H1 (cell line): Measurements from ENCODE around the gene ALDH1A3. TPM values are rescaled to one million over a fixed set of nuclear protein-coding genes. Genes with fewer than 3 reads are reported as not detected.

Experiments
- CTCF ChIA-PET: fragments of 300-600 bp; sonication (Branson Sonifier 250); formaldehyde crosslinking; loops from one replicate; lab custom pipeline; 2021; ENCODE audit not compliant: partially characterized antibody; lab: Charles Lee
- POLR2A ChIA-PET: fragments of 300-600 bp; sonication (Branson Sonifier 250); formaldehyde crosslinking; loops from one replicate; lab custom pipeline; 2021; ENCODE audit warnings: inconsistent platforms; ENCODE audit not compliant: partially characterized antibody; lab: Charles Lee
- DNase-seq, 2 experiments: peaks; one replicate each; pipeline versions ENCODE4 v3.0.0 to v3.0.0-alpha.2; 2010 to 2022; ENCODE audit warnings: low spot score in 2 of 2, low read depth in 1 of 2, mixed read lengths in 1 of 2
- FAIRE-seq: peaks from 2 replicates; lab custom pipeline; 2011; peaks lifted over from hg19 to GRCh38; lab: Jason Lieb, UNC
- H2AFZ ChIP-seq: 2 replicates; pipeline ENCODE4 v1.8.1; 2012; ENCODE audit warnings: low read length, inconsistent platforms
- H2AK5ac ChIP-seq: 2 replicates; pipeline ENCODE4 v1.6.1; 2013; ENCODE audit warnings: low read depth, low read length
- H2BK120ac ChIP-seq: replicated peaks from 2 replicates; pipeline ENCODE3; 2013; ENCODE audit warnings: low read depth, low read length, inconsistent platforms
- H2BK12ac ChIP-seq: 2 replicates; pipeline ENCODE4 v1.6.1; 2013; ENCODE audit warnings: low read depth, low read length
- H2BK15ac ChIP-seq: 2 replicates; pipeline ENCODE4 v1.6.1; 2013; ENCODE audit warnings: low read length
- H2BK20ac ChIP-seq: 2 replicates; pipeline ENCODE4 v1.6.1; 2013; ENCODE audit warnings: low read length
- H2BK5ac ChIP-seq: 2 replicates; pipeline ENCODE4 v1.6.1; 2013; ENCODE audit warnings: low read depth, low read length
- H3K14ac ChIP-seq: 2 replicates; pipeline ENCODE4 v1.6.1; 2013; ENCODE audit warnings: inconsistent platforms; ENCODE audit not compliant: insufficient read length
- H3K18ac ChIP-seq: 2 replicates; pipeline ENCODE4 v1.6.1; 2013; ENCODE audit warnings: low read length; ENCODE audit errors: extremely low read depth
- H3K23ac ChIP-seq: 2 replicates; pipeline ENCODE4 v1.6.1; 2013; ENCODE audit warnings: inconsistent platforms; ENCODE audit not compliant: insufficient read length
- H3K23me2 ChIP-seq: 2 replicates; pipeline ENCODE4 v1.6.1; 2013; ENCODE audit warnings: low read depth, low read length
- H3K27ac ChIP-seq: 2 replicates; pipeline ENCODE4 v1.6.1; 2011; ENCODE audit warnings: low read depth, low read length, inconsistent platforms
- H3K27me3 ChIP-seq, 4 experiments: replicated peaks in 1 of 4; 1 replicate in 1 of 4; 2 replicates in 3 of 4; pipeline versions ENCODE4 v1.6.1 to v1.8.1; 2011 to 2013; ENCODE audit warnings: low read length in 3 of 4, mild to moderate bottlenecking in 3 of 4, inconsistent platforms in 2 of 4, mixed read lengths in 2 of 4, moderate library complexity in 1 of 4; ENCODE audit not compliant: control insufficient read depth in 3 of 4, insufficient read depth in 3 of 4; ENCODE audit errors: extremely low read depth in 1 of 4
- H3K36me3 ChIP-seq, 4 experiments: 2 replicates each; pipeline versions ENCODE4 v1.6.1 to v1.8.1; 2011 to 2013; ENCODE audit warnings: mild to moderate bottlenecking in 4 of 4, low read length in 3 of 4, moderate library complexity in 2 of 4, control low read depth in 1 of 4, inconsistent platforms in 1 of 4; ENCODE audit not compliant: insufficient read depth in 4 of 4, control insufficient read depth in 2 of 4
- H3K4ac ChIP-seq: replicated peaks from 2 replicates; pipeline ENCODE3; 2013; ENCODE audit warnings: low read length, low read depth, mixed read lengths, inconsistent platforms; ENCODE audit not compliant: insufficient read length
- H3K4me1 ChIP-seq, 4 experiments: replicated peaks in 1 of 4; 1 replicate in 1 of 4; 2 replicates in 3 of 4; pipeline versions ENCODE4 v1.6.1 to v1.8.1; 2011 to 2013; ENCODE audit warnings: low read length in 3 of 4, inconsistent platforms in 2 of 4, mixed read lengths in 1 of 4; ENCODE audit not compliant: insufficient read depth in 4 of 4, control insufficient read depth in 3 of 4
- H3K4me2 ChIP-seq, 2 experiments: 2 replicates each; pipeline versions ENCODE4 v1.6.1 to v1.8.1; 2011 to 2013; ENCODE audit warnings: low read depth in 2 of 2, low read length in 2 of 2, control low read depth in 1 of 2, inconsistent platforms in 1 of 2, mild to moderate bottlenecking in 1 of 2; ENCODE audit not compliant: insufficient read depth in 1 of 2
- H3K4me3 ChIP-seq, 4 experiments: fragments of 200-600, 300-600 bp in 1 of 4; sonication (generic), shearing (Covaris generic), sonication (Bioruptor Twin) in 1 of 4; 2 replicates each; pipeline versions ENCODE4 v1.5.1 to v1.8.1; 2011 to 2016; ENCODE audit warnings: low read length in 4 of 4, low read depth in 3 of 4, control low read depth in 2 of 4, inconsistent platforms in 2 of 4, mild to moderate bottlenecking in 2 of 4, mixed read lengths in 1 of 4, moderate library complexity in 1 of 4; ENCODE audit not compliant: insufficient read depth in 2 of 4; ENCODE audit errors: extremely low read depth in 1 of 4
- H3K56ac ChIP-seq: replicated peaks from 2 replicates; pipeline ENCODE3; 2013; ENCODE audit warnings: low read depth, mild to moderate bottlenecking, mixed read lengths, low read length, inconsistent platforms; ENCODE audit not compliant: insufficient read length
- H3K79me1 ChIP-seq: 2 replicates; pipeline ENCODE4 v1.6.1; 2013; ENCODE audit warnings: low read depth, low read length, control low read depth
- H3K79me2 ChIP-seq, 2 experiments: 2 replicates each; pipeline versions ENCODE4 v1.6.1 to v1.8.1; 2012 to 2013; ENCODE audit warnings: low read length in 2 of 2, mild to moderate bottlenecking in 2 of 2, inconsistent platforms in 1 of 2; ENCODE audit not compliant: insufficient read depth in 2 of 2, control insufficient read depth in 1 of 2
- H3K9ac ChIP-seq, 4 experiments: replicated peaks in 1 of 4; 1 replicate in 1 of 4; 2 replicates in 3 of 4; pipeline versions ENCODE4 v1.6.1 to v1.8.1; 2011 to 2013; ENCODE audit warnings: low read depth in 3 of 4, low read length in 3 of 4, control low read depth in 2 of 4, mild to moderate bottlenecking in 2 of 4, moderate library complexity in 2 of 4, inconsistent platforms in 1 of 4; ENCODE audit errors: extremely low read depth in 1 of 4
- H3K9me3 ChIP-seq, 2 experiments: 2 replicates each; pipeline versions ENCODE4 v1.6.1 to v1.8.1; 2012 to 2013; ENCODE audit warnings: mild to moderate bottlenecking in 2 of 2, moderate library complexity in 2 of 2, control low read depth in 1 of 2, inconsistent platforms in 1 of 2, low read depth in 1 of 2, low read length in 1 of 2, mixed read lengths in 1 of 2; ENCODE audit not compliant: insufficient read depth in 2 of 2
- H4K20me1 ChIP-seq, 2 experiments: replicated peaks in 1 of 2; 2 replicates each; pipeline versions ENCODE3 to v1.8.1; 2011 to 2013; ENCODE audit warnings: inconsistent platforms in 2 of 2, low read length in 2 of 2, mild to moderate bottlenecking in 1 of 2; ENCODE audit not compliant: insufficient read depth in 2 of 2, control insufficient read depth in 1 of 2
- H4K5ac ChIP-seq: 2 replicates; pipeline ENCODE4 v1.6.1; 2013; ENCODE audit warnings: low read length, low read depth, mixed read lengths, inconsistent platforms; ENCODE audit not compliant: insufficient read length
- H4K8ac ChIP-seq: 2 replicates; pipeline ENCODE4 v1.8.0; 2013; ENCODE audit warnings: mild to moderate bottlenecking, moderate library complexity, low read length, inconsistent platforms; ENCODE audit not compliant: insufficient read depth; ENCODE audit errors: extremely low read depth
- H4K91ac ChIP-seq: replicated peaks from 2 replicates; pipeline ENCODE3; 2013; ENCODE audit warnings: low read length, mixed read lengths, inconsistent platforms; ENCODE audit not compliant: insufficient read length
- CEBPB ChIP-seq: IDR thresholded peaks from 2 replicates; pipeline ENCODE4 v1.6.1; 2012; ENCODE audit warnings: low read depth, low read length
- CTBP2 ChIP-seq: IDR thresholded peaks from 2 replicates; pipeline ENCODE4 v1.7.0; 2011; ENCODE audit warnings: borderline replicate concordance, mild to moderate bottlenecking, moderate library complexity, mixed read lengths, low read length; ENCODE audit not compliant: insufficient read depth, insufficient read length
- CTCF ChIP-seq, 3 experiments: IDR thresholded peaks; 1 replicate in 2 of 3; 2 replicates in 1 of 3; pipeline versions ENCODE4 v1.5.1 to v1.6.1; 2011; ENCODE audit warnings: low read length in 3 of 3, mild to moderate bottlenecking in 3 of 3, inconsistent platforms in 2 of 3, low read depth in 1 of 3, moderate library complexity in 1 of 3; ENCODE audit not compliant: insufficient read depth in 1 of 3; ENCODE audit errors: control extremely low read depth in 1 of 3
- JUN ChIP-seq: IDR thresholded peaks from 2 replicates; pipeline ENCODE4 v1.6.1; 2011; ENCODE audit warnings: low read depth, mild to moderate bottlenecking, improper control_type of control experiment, low read length
- JUND ChIP-seq: IDR thresholded peaks from 2 replicates; pipeline ENCODE4 v1.6.1; 2011; ENCODE audit warnings: mild to moderate bottlenecking, improper control_type of control experiment, low read length
- MAFK ChIP-seq: IDR thresholded peaks from 2 replicates; pipeline ENCODE4 v1.6.1; 2012; ENCODE audit warnings: low read depth, mild to moderate bottlenecking, improper control_type of control experiment, low read length
- SIRT6 ChIP-seq: IDR thresholded peaks from one replicate; pipeline ENCODE4 v1.7.1; 2012; ENCODE audit warnings: low read length, inconsistent platforms
- SP2 ChIP-seq: IDR thresholded peaks from 2 replicates; pipeline ENCODE4 v1.6.1; 2012; ENCODE audit warnings: mild to moderate bottlenecking, low read length, inconsistent platforms
- WGBS, 2 experiments: shearing (Covaris generic) in 1 of 2; methylation state at CpG; one replicate each; pipeline versions ENCODE4 v1.1.6 to v1.1.7; 2013 to 2015; ENCODE audit warnings: low lambda C conversion rate in 2 of 2, mixed read lengths in 2 of 2, inconsistent platforms in 1 of 2, low coverage in 1 of 2, missing lambda C conversion rate in 1 of 2; ENCODE audit not compliant: insufficient replicate concordance in 2 of 2, insufficient coverage in 1 of 2, insufficient read length in 1 of 2; ENCODE audit errors: extremely low coverage in 1 of 2, missing lambda C conversion rate in 1 of 2; 5-methylcytosine and 5-hydroxymethylcytosine counted together
- polyA plus RNA-seq, 7 experiments: library from polyadenylated mRNA; depleted of rRNA in 3 of 7; stranded (reverse) in 5 of 7; unstranded in 2 of 7; fragments of >200 nt in 5 of 7; fragments of 200-250 nt in 2 of 7; gene quantifications; 1 replicate in 5 of 7; 2 replicates in 1 of 7; 4 replicates in 1 of 7; pipeline versions ENCODE4 v1.2.1 to v1.2.3, GENCODE V29; 2011 to 2013; ENCODE audit warnings: missing spikeins in 2 of 7, mixed read lengths in 2 of 7
- total RNA-seq: library from RNA; stranded (reverse); fragmentation: NEBNext Ultra II Directional; extraction: Animal tissue kit (Norgen Biotek cat#: 25700); gene quantifications from 2 replicates; pipeline ENCODE4 v1.2.1, GENCODE V29; 2021

Gene ALDH1A3
- total and polyA plus RNA-seq, 2 of the 8 experiments (the other 6 are each of a cell fraction or from before 2014, with no cell fraction given): 2.2 to 5.5 TPM

GRCh38 chr15:100891307-100892012 lies 11.8 kb downstream of the ALDH1A3 start:
- Histone ChIP-seq H2AFZ (no peak overlapping the region), H3K4me3 (no peak overlapping the region), H4K91ac (no peak overlapping the region), H3K27ac (no peak overlapping the region), H3K79me1 (no peaks in the 10 kb centered on the region), H3K4me1 (peaks cover 0 to 5% (median 1%) of the 10 kb centered on the region in 4 experiments; a peak in 2 of 7 replicates), H2BK15ac (no peak overlapping the region), H2BK12ac (no peak overlapping the region), H3K9ac (no peak overlapping the region), H3K9me3 (no peaks in the 10 kb centered on the region), H2BK120ac (no peak overlapping the region), H3K18ac (no peak overlapping the region), H2AK5ac (no peak overlapping the region)
- no peak for DNase-seq
- TF ChIP-seq CTCF (IDR thresholded peaks at IDR 0.05; ENCODE audit: control extremely low read depth in 1 of 3, insufficient read depth in 1 of 3, low read depth in 1 of 3, low read length in 3 of 3) (peak in 2 of 3 experiments; percentile 6 to 13; a peak in 2 of 4 replicates), SIRT6 (no peak), SP2 (no peak), JUND (no peak), CTBP2 (no peak), JUN (no peak), CEBPB (no peak), MAFK (no peak)
- TF ChIP-seq, all 59 proteins: peak for 1
- POLR2A ChIA-PET: no interaction called here
- H3K23ac ChIP-seq: no peak overlapping the region
- H3K27me3 ChIP-seq: no peaks in the 10 kb centered on the region; a peak in 1 of 7 replicates
- no peaks in the 10 kb centered on the region for H3K23me2 ChIP-seq
- H4K8ac ChIP-seq: no peak overlapping the region
- no peaks in the 10 kb centered on the region for H3K36me3 ChIP-seq
- no peak overlapping the region for H3K4ac ChIP-seq
- H4K20me1 ChIP-seq: peaks cover 0 to 1% of the 10 kb centered on the region in 2 experiments
- H2BK5ac ChIP-seq: no peak overlapping the region
- H3K56ac ChIP-seq: no peak overlapping the region
- no peak overlapping the region for H2BK20ac ChIP-seq
- H3K79me2 ChIP-seq: no peaks in the 10 kb centered on the region
- no peak for FAIRE-seq
- CTCF ChIA-PET: interaction anchor here (0.5 to 6.8 kb wide), 10 partner anchors 10 to 1966 kb away, joined by 3 to 34 read pairs (median 4); no protein-coding TSS in a partner anchor
- H3K14ac ChIP-seq: no peak overlapping the region
- no peak overlapping the region for H4K5ac ChIP-seq
- 78% methylated on average over 21 of the region's 21 CpGs; no CpG with 5 or more reads in 1 of the 2 experiments for WGBS, 2 experiments
- H3K4me2 ChIP-seq: no peak overlapping the region
